G401.6 (cell line): ENCODE results near the gene GPSM1.
"Not testable (repeated sequence)": the region's sequence is repeated elsewhere in the genome, so short reads cannot be mapped to it uniquely, and the experiment has no call there.

Experiments
- FAIRE-seq: peaks from 2 replicates; lab custom pipeline; 2012; peaks lifted over from hg19 to GRCh38; lab: Jason Lieb, UNC

The GPSM1 gene

GRCh38 chr9:136397643-136398042 lies 70.3 kb downstream of the GPSM1 start:
- no peak for FAIRE-seq

GRCh38 chr9:136398286-136398685 lies 70.9 kb downstream of the GPSM1 start:
- no peak for FAIRE-seq

- FAIRE-seq = no peak
Measured at GRCh38 chr9:136399176-136400037, 72.1 kb downstream of the GPSM1 start.

GRCh38 chr9:136400038-136400834 lies 72.9 kb downstream of the GPSM1 start, which contains the start of gene SNAPC4:
SNAPC4 (minus strand) TSS chr9:136400170; CDS start chr9:136398428, 1,742 bp downstream.
- FAIRE-seq = no peak

- FAIRE-seq = no peak
Measured at GRCh38 chr9:136401173-136401922, 74.0 kb downstream of the GPSM1 start.

GRCh38 chr9:136402067-136402466 lies 74.7 kb downstream of the GPSM1 start:
- FAIRE-seq = no peak

GRCh38 chr9:136403538-136403914 lies 76.2 kb downstream of the GPSM1 start:
- FAIRE-seq = no peak

- no peak for FAIRE-seq
Measured at GRCh38 chr9:136403915-136404800, 76.8 kb downstream of the GPSM1 start.

GRCh38 chr9:136404801-136405136 lies 77.4 kb downstream of the GPSM1 start:
- no peak for FAIRE-seq

GRCh38 chr9:136405481-136405880 lies 78.1 kb downstream of the GPSM1 start:
- no peak for FAIRE-seq

GRCh38 chr9:136405904-136406303 lies 78.6 kb downstream of the GPSM1 start:
- not testable (repeated sequence) for FAIRE-seq

GRCh38 chr9:136407061-136407460 lies 79.7 kb downstream of the GPSM1 start:
- FAIRE-seq = not testable (repeated sequence)

- no peak for FAIRE-seq
Measured at GRCh38 chr9:136407911-136408310, 80.6 kb downstream of the GPSM1 start.
